Body of pancreas (tissue), 4 donors: ENCODE results near the gene KAT2A. TPM values are rescaled to one million over a fixed set of nuclear protein-coding genes. Genes with fewer than 3 reads are reported as not detected.

Experiments
- ATAC-seq: fragments of 150-250 bp; one replicate; pipeline ENCODE4 v1.9.1; 2016
- DNase-seq, 4 donors: peaks; one replicate each; pipeline ENCODE4 v3.0.0-alpha.2; 2019
- H3K27ac ChIP-seq, 4 donors: fragments of 200-600 bp; sonication (generic); 1 replicate in 3 of 4; 2 replicates in 1 of 4; pipeline versions ENCODE4 v1.5.1 to v1.6.1; 2016 to 2019; ENCODE audit warnings: mild to moderate bottlenecking in 1 of 4, mixed read lengths in 1 of 4, moderate library complexity in 1 of 4
- H3K27me3 ChIP-seq, 2 donors: fragments of 200-600 bp; sonication (generic); one replicate each; pipeline ENCODE4 v1.6.0; 2016; ENCODE audit warnings: mild to moderate bottlenecking in 1 of 2
- H3K36me3 ChIP-seq, 2 donors: fragments of 200-600 bp; sonication (generic); replicated peaks in 1 of 2; 2 replicates each; pipeline ENCODE4 v1.5.1; 2016; ENCODE audit warnings: low read depth in 2 of 2; ENCODE audit not compliant: insufficient read depth in 1 of 2
- H3K4me1 ChIP-seq: fragments of 200-600 bp; sonication (generic); one replicate; pipeline ENCODE4 v1.6.0; 2016
- H3K4me3 ChIP-seq, 2 donors: fragments of 200-600 bp; sonication (generic); 1 replicate in 1 of 2; 2 replicates in 1 of 2; pipeline ENCODE4 v1.5.1; 2016 to 2019
- H3K9me3 ChIP-seq, 3 donors: fragments of 200-600 bp; sonication (generic); 1 replicate in 2 of 3; 2 replicates in 1 of 3; pipeline ENCODE4 v1.5.1; 2016
- POLR2A ChIP-seq, 3 donors: fragments of 450-650 bp; IDR thresholded peaks; one replicate each; pipeline ENCODE4 v1.6.1; 2016; ENCODE audit warnings: antibody characterized with exemption in 3 of 3, mild to moderate bottlenecking in 2 of 3
- WGBS, 2 donors: methylation state at CpG; one replicate each; pipeline ENCODE4 v1.1.5; 2017; 5-methylcytosine and 5-hydroxymethylcytosine counted together
- intact Hi-C: fragments of 100-400 bp; cut with DNase I; formaldehyde crosslinking; loops from one replicate; pipeline ENCODE4 v1.15.1; 2023
- total RNA-seq, 2 donors: library from RNA; depleted of rRNA; stranded (reverse); fragments of >200 nt; gene quantifications; one replicate each; pipeline ENCODE4 v1.1.0, GENCODE V29; 2016
- TF ChIP-seq, protein P1 (sequence below), 7 experiments: fragments of 450-650 bp in 4 of 7; fragments of 200-600 bp in 3 of 7; sonication (generic) in 3 of 7; IDR thresholded peaks; one replicate each; pipeline ENCODE4 v1.5.1; 2016 to 2019; ENCODE audit warnings: antibody characterized with exemption in 7 of 7

KAT2A gene
- total RNA-seq, 2 donors from 2014 or later = 50.6 to 58.7 TPM

GRCh38 chr17:42071810-42072209 lies 49.4 kb downstream of the KAT2A start:
- DNase-seq = no peak
- intact Hi-C loops = loop anchor here (5.0 kb wide), 1 partner anchor 40 kb away; the partner anchor contains the start of gene DHX58
- no peak overlapping the region for H3K27ac ChIP-seq
- H3K9me3 ChIP-seq = no peaks in the 10 kb centered on the region
- H3K4me3 ChIP-seq = no peak overlapping the region
- no peak for ATAC-seq
- peaks cover 10% of the 10 kb centered on the region for H3K4me1 ChIP-seq
- no peak for TF ChIP-seq POLR2A (IDR thresholded peaks at IDR 0.05)
- no peaks in the 10 kb centered on the region for H3K36me3 ChIP-seq
- H3K27me3 ChIP-seq = peaks cover 0 to 13% of the 10 kb centered on the region in 2 donors
- 33% methylated on average over 2 to 3 of the region's 3 CpGs for WGBS, 2 donors

GRCh38 chr17:42068979-42069378 lies 52.2 kb downstream of the KAT2A start:
- intact Hi-C loops = no loop called here
- TF ChIP-seq, protein P1, sequence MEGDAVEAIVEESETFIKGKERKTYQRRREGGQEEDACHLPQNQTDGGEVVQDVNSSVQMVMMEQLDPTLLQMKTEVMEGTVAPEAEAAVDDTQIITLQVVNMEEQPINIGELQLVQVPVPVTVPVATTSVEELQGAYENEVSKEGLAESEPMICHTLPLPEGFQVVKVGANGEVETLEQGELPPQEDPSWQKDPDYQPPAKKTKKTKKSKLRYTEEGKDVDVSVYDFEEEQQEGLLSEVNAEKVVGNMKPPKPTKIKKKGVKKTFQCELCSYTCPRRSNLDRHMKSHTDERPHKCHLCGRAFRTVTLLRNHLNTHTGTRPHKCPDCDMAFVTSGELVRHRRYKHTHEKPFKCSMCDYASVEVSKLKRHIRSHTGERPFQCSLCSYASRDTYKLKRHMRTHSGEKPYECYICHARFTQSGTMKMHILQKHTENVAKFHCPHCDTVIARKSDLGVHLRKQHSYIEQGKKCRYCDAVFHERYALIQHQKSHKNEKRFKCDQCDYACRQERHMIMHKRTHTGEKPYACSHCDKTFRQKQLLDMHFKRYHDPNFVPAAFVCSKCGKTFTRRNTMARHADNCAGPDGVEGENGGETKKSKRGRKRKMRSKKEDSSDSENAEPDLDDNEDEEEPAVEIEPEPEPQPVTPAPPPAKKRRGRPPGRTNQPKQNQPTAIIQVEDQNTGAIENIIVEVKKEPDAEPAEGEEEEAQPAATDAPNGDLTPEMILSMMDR (IDR thresholded peaks at IDR 0.05) = no peak
- TF ChIP-seq POLR2A (IDR thresholded peaks at IDR 0.05) = no peak
- no peaks in the 10 kb centered on the region for H3K36me3 ChIP-seq
- H3K4me1 ChIP-seq = peaks cover 10% of the 10 kb centered on the region
- ATAC-seq = no peak
- DNase-seq = no peak
- no peak overlapping the region for H3K27ac ChIP-seq
- H3K9me3 ChIP-seq = no peaks in the 10 kb centered on the region
- 60 to 84% methylated on average over 3 of the region's 3 CpGs for WGBS, 2 donors
- peaks cover 0 to 13% of the 10 kb centered on the region in 2 donors for H3K27me3 ChIP-seq
- H3K4me3 ChIP-seq = no peak overlapping the region

GRCh38 chr17:42067371-42068091 lies 53.6 kb downstream of the KAT2A start:
- Histone ChIP-seq H3K4me3 (no peak overlapping the region), H3K36me3 (no peaks in the 10 kb centered on the region), H3K27ac (no peak overlapping the region), H3K4me1 (peaks cover 7% of the 10 kb centered on the region), H3K9me3 (no peaks in the 10 kb centered on the region), H3K27me3 (peaks cover 0 to 9% of the 10 kb centered on the region in 2 donors)
- 11 to 24% methylated on average over 5 to 12 of the region's 12 CpGs for WGBS, 2 donors
- peak; percentile 71 for ATAC-seq
- intact Hi-C loops = no loop called here
- no peak for TF ChIP-seq POLR2A (IDR thresholded peaks at IDR 0.05)
- TF ChIP-seq, protein P1 (IDR thresholded peaks at IDR 0.05) = peak; percentile 68 to 86 (median 83)
- DNase-seq = peak; percentile 51 to 75 (median 70)

DNA sequence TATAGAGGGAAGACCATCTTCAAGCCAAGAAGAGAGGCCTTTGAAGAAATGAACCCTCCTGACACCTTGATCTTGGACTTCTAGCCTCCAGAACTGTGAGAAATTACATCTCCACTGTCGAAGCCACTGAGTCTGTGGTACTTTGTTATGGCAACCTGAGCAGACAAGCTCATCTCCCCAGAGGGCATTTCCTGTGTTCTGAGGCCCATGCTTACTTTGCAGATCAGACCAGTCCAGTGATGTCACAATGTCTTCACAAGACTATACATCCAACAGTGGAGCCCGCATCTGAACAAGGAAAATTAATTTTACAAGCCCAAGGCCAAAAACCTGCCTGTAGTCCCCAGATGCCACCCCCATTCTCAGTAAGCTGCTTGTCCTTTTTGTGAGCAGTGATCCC lies 56.0 kb downstream of the KAT2A start:
- DNase-seq (no peak), ATAC-seq (no peak)
- Histone ChIP-seq H3K27ac (no peak overlapping the region), H3K9me3 (no peaks in the 10 kb centered on the region), H3K27me3 (no peaks in the 10 kb centered on the region), H3K4me1 (no peaks in the 10 kb centered on the region), H3K4me3 (no peak overlapping the region), H3K36me3 (no peaks in the 10 kb centered on the region)
- 53 to 63% methylated on average over 2 of the region's 2 CpGs for WGBS, 2 donors
- intact Hi-C loops = no loop called here
- TF ChIP-seq POLR2A (IDR thresholded peaks at IDR 0.05) = no peak
- TF ChIP-seq, protein P1 (IDR thresholded peaks at IDR 0.05) = no peak

Other genes with a start within 250 kb of the KAT2A start
- gene ACLY, start 202.4 kb downstream of the KAT2A start, total RNA-seq = 10 to 100 TPM; 39.2 to 59.0 TPM
- under 1 TPM; 0.26 to 0.66 TPM for gene ODAD4, start 190.8 kb downstream of the KAT2A start, total RNA-seq
- gene CNP, start 154.6 kb downstream of the KAT2A start, total RNA-seq = 10 to 100 TPM; 36.3 to 70.2 TPM
- gene DNAJC7, start 103.9 kb downstream of the KAT2A start, total RNA-seq = 10 to 100 TPM; 32.4 to 43.5 TPM
- 10 to 100 TPM; 17.1 to 19.2 TPM for gene NKIRAS2, start 101.3 kb downstream of the KAT2A start, total RNA-seq
- 1 to 10 TPM; 1.6 to 4.4 TPM for gene C17orf113, start 70.8 kb downstream of the KAT2A start, total RNA-seq
- gene ZNF385C, start 22.9 kb downstream of the KAT2A start, total RNA-seq = 1 to 10 TPM in 1 of 2 donors, not detected in 1; 1.3 TPM
- 10 to 100 TPM in 1 of 2 donors, 1 to 10 TPM in 1; 5.7 to 19.1 TPM for gene DHX58, start 8.7 kb downstream of the KAT2A start, total RNA-seq
- gene HSPB9, start 1.4 kb upstream of the KAT2A start, total RNA-seq = 1 to 10 TPM in 1 of 2 donors, not detected in 1; 1.8 TPM
- 10 to 100 TPM; 21.1 to 37.1 TPM for gene RAB5C, start 33.6 kb upstream of the KAT2A start, total RNA-seq
- not detected for gene KCNH4, start 59.8 kb upstream of the KAT2A start, total RNA-seq
- not detected for gene HCRT, start 64.1 kb upstream of the KAT2A start, total RNA-seq
- gene GHDC, start 73.1 kb upstream of the KAT2A start, total RNA-seq = 10 to 100 TPM; 35.8 to 42.2 TPM
- gene STAT5B, start 155.0 kb upstream of the KAT2A start, total RNA-seq = 10 to 100 TPM; 35.3 TPM
- gene STAT5A, start 167.1 kb upstream of the KAT2A start, total RNA-seq = 10 to 100 TPM; 25.2 to 52.1 TPM